Measurements from ENCODE around the gene COX7A2.

COX7A2 gene

GRCh38 chr6:75220357-75220756 lies 23.2 kb downstream of the COX7A2 start:
- no peaks in the 10 kb centered on the region for H3K27me3 ChIP-seq
- no peak for DNase-seq
- H3K36me3 ChIP-seq, result no peaks in the 10 kb centered on the region
- no peaks in the 10 kb centered on the region for H3K9me3 ChIP-seq
- intact Hi-C loops (cut with DNase I; ENCODE audit: low total_unique reads), result no loop called here
- no peak for TF ChIP-seq CTCF (IDR thresholded peaks at IDR 0.05)
- no peak overlapping the region for H3K27ac ChIP-seq
- H3K4me3 ChIP-seq, result no peak overlapping the region
- peaks cover 0 to 22% (median under 1%) of the 10 kb centered on the region in 4 donors for H3K4me1 ChIP-seq

GRCh38 chr6:75219263-75219662 lies 24.3 kb downstream of the COX7A2 start:
- intact Hi-C loops (cut with DNase I; ENCODE audit: low total_unique reads), result loop anchor here (10.0 kb wide), 1 partner anchor 1244 kb away; no protein-coding TSS in a partner anchor
- DNase-seq, result no peak
- Histone ChIP-seq H3K27me3 (no peaks in the 10 kb centered on the region), H3K4me1 (peaks cover 0 to 22% (median under 1%) of the 10 kb centered on the region in 4 donors), H3K4me3 (no peak overlapping the region), H3K27ac (no peak overlapping the region), H3K36me3 (no peaks in the 10 kb centered on the region), H3K9me3 (no peaks in the 10 kb centered on the region)
- TF ChIP-seq CTCF (IDR thresholded peaks at IDR 0.05), result no peak

GRCh38 chr6:75217193-75217592 lies 26.4 kb downstream of the COX7A2 start:
- no peaks in the 10 kb centered on the region for H3K27me3 ChIP-seq
- no peaks in the 10 kb centered on the region for H3K36me3 ChIP-seq
- no peak for DNase-seq
- intact Hi-C loops (cut with DNase I; ENCODE audit: low total_unique reads), result loop anchor here (10.0 kb wide), 1 partner anchor 1242 kb away; no protein-coding TSS in a partner anchor
- H3K9me3 ChIP-seq, result no peaks in the 10 kb centered on the region
- peaks cover 0 to 14% (median 0%) of the 10 kb centered on the region in 4 donors for H3K4me1 ChIP-seq
- no peak for TF ChIP-seq CTCF (IDR thresholded peaks at IDR 0.05)
- H3K27ac ChIP-seq, result no peak overlapping the region
- H3K4me3 ChIP-seq, result no peak overlapping the region

GRCh38 chr6:75215291-75215690 lies 28.3 kb downstream of the COX7A2 start:
- intact Hi-C loops (cut with DNase I; ENCODE audit: low total_unique reads), result loop anchor here (10.0 kb wide), 1 partner anchor 1240 kb away; no protein-coding TSS in a partner anchor
- Histone ChIP-seq H3K4me3 (no peak overlapping the region), H3K9me3 (no peaks in the 10 kb centered on the region), H3K4me1 (peaks cover 0 to 23% (median 0%) of the 10 kb centered on the region in 4 donors), H3K27ac (no peak overlapping the region), H3K27me3 (no peaks in the 10 kb centered on the region), H3K36me3 (no peaks in the 10 kb centered on the region)
- no peak for DNase-seq
- TF ChIP-seq CTCF (IDR thresholded peaks at IDR 0.05), result no peak

GRCh38 chr6:75213732-75214131 lies 29.9 kb downstream of the COX7A2 start:
- Histone ChIP-seq H3K27me3 (no peaks in the 10 kb centered on the region), H3K36me3 (no peaks in the 10 kb centered on the region), H3K27ac (no peak overlapping the region), H3K9me3 (no peaks in the 10 kb centered on the region), H3K4me1 (peaks cover 0 to 23% (median under 1%) of the 10 kb centered on the region in 4 donors), H3K4me3 (no peak overlapping the region)
- no peak for DNase-seq
- intact Hi-C loops (cut with DNase I; ENCODE audit: low total_unique reads), result loop anchor here (5.0 to 10.0 kb wide), 3 partner anchors 1121 to 1471 kb away; no protein-coding TSS in a partner anchor
- TF ChIP-seq CTCF (IDR thresholded peaks at IDR 0.05), result no peak

GRCh38 chr6:75213112-75213511 lies 30.5 kb downstream of the COX7A2 start:
- no peak for DNase-seq
- no peak overlapping the region for H3K4me3 ChIP-seq
- no peak overlapping the region for H3K27ac ChIP-seq
- H3K27me3 ChIP-seq, result no peaks in the 10 kb centered on the region
- H3K4me1 ChIP-seq, result peaks cover 0 to 26% (median 4%) of the 10 kb centered on the region in 4 donors
- no peaks in the 10 kb centered on the region for H3K9me3 ChIP-seq
- intact Hi-C loops (cut with DNase I; ENCODE audit: low total_unique reads), result loop anchor here (5.0 to 10.0 kb wide), 3 partner anchors 1121 to 1471 kb away; no protein-coding TSS in a partner anchor
- no peaks in the 10 kb centered on the region for H3K36me3 ChIP-seq
- no peak for TF ChIP-seq CTCF (IDR thresholded peaks at IDR 0.05)
